Kidney tubule cell (primary cell): ENCODE data around the gene ATP11A.

Source experiments
- DNase-seq: peaks from one replicate; pipeline ENCODE4 v3.0.0-alpha.2; 2018; ENCODE audit warnings: low spot score

Gene ATP11A

GRCh38 chr13:112821340-112822055 is 131.7 kb downstream of the ATP11A start:
- DNase-seq, result no peak

- no peak for DNase-seq
Measured at GRCh38 chr13:112822851-112823250, 133.0 kb downstream of the ATP11A start.

GRCh38 chr13:112824429-112824828 is 134.6 kb downstream of the ATP11A start:
- no peak for DNase-seq

GRCh38 chr13:112825071-112825470 is 135.2 kb downstream of the ATP11A start:
- DNase-seq, result no peak

- DNase-seq, result no peak
Measured at GRCh38 chr13:112825875-112826274, 136.0 kb downstream of the ATP11A start.

GRCh38 chr13:112826565-112826964 is 136.7 kb downstream of the ATP11A start:
- DNase-seq, result no peak

- DNase-seq, result no peak
Measured at GRCh38 chr13:112828082-112828699, 138.4 kb downstream of the ATP11A start.

- DNase-seq, result no peak
Measured at GRCh38 chr13:112828756-112829155, 138.9 kb downstream of the ATP11A start.

GRCh38 chr13:112831196-112831595 is 141.4 kb downstream of the ATP11A start:
- no peak for DNase-seq

GRCh38 chr13:112831801-112832200 is 142.0 kb downstream of the ATP11A start:
- no peak for DNase-seq

GRCh38 chr13:112832811-112833210 is 143.0 kb downstream of the ATP11A start:
- no peak for DNase-seq

- no peak for DNase-seq
Measured at GRCh38 chr13:112833551-112834257, 143.9 kb downstream of the ATP11A start.

- no peak for DNase-seq
Measured at GRCh38 chr13:112835344-112835743, 145.5 kb downstream of the ATP11A start.

- DNase-seq, result no peak
Measured at GRCh38 chr13:112835796-112836195, 146.0 kb downstream of the ATP11A start.

GRCh38 chr13:112836940-112837339 is 147.1 kb downstream of the ATP11A start:
- no peak for DNase-seq

- DNase-seq, result no peak
Measured at GRCh38 chr13:112837371-112838037, 147.7 kb downstream of the ATP11A start.

GRCh38 chr13:112838038-112838841 is 148.4 kb downstream of the ATP11A start:
- no peak for DNase-seq

- DNase-seq, result no peak
Measured at GRCh38 chr13:112838842-112839117, 148.9 kb downstream of the ATP11A start.

GRCh38 chr13:112839356-112840105 is 149.7 kb downstream of the ATP11A start:
- no peak for DNase-seq

GRCh38 chr13:112840472-112841302 is 150.8 kb downstream of the ATP11A start:
- no peak for DNase-seq
